Iris pigment epithelial cell (primary cell): ENCODE measurements around the gene GAGE12E.
"Not testable (repeated sequence)": the region's sequence is repeated elsewhere in the genome, so short reads cannot be mapped to it uniquely, and the experiment has no call there.

Experiments
- DNase-seq: peaks from one replicate; pipeline ENCODE4 v3.0.0-alpha.2; 2011; ENCODE audit warnings: low read depth

GAGE12E gene, protein sequence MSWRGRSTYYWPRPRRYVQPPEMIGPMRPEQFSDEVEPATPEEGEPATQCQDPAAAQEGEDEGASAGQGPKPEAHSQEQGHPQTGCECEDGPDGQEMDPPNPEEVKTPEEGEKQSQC

DNA sequence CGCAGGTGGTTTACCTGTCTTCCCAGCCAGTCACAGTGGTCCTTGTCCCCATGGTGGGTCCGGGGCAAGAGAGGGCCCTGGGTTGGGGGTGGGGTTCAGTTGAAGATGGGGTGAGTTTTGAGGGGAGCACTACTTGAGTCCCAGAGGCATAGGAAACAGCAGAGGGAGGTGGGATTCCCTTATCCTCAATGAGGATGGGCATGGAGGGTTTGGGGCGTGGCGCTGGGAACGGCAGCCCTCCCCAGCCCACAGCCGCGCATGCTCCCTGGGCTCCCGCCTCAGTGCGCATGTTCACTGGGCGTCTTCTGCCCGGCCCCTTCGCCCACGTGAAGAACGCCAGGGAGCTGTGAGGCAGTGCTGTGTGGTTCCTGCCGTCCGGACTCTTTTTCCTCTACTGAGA is at the start of gene GAGE12E:
Gene GAGE12E, plus strand, starts transcription at position 301 of the 400 bp plus-strand sequence. CDS start 1,155 bp downstream, outside the sequence.
- not testable (repeated sequence) for DNase-seq

DNA sequence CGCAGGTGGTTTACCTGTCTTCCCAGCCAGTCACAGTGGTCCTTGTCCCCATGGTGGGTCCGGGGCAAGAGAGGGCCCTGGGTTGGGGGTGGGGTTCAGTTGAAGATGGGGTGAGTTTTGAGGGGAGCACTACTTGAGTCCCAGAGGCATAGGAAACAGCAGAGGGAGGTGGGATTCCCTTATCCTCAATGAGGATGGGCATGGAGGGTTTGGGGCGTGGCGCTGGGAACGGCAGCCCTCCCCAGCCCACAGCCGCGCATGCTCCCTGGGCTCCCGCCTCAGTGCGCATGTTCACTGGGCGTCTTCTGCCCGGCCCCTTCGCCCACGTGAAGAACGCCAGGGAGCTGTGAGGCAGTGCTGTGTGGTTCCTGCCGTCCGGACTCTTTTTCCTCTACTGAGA is 19.2 kb upstream of the GAGE12E start, which contains the start of gene GAGE12C:
Gene GAGE12C, plus strand, starts transcription at position 301 of the 400 bp plus-strand sequence. CDS start 1,155 bp downstream, outside the sequence.
- DNase-seq, result not testable (repeated sequence)

DNA sequence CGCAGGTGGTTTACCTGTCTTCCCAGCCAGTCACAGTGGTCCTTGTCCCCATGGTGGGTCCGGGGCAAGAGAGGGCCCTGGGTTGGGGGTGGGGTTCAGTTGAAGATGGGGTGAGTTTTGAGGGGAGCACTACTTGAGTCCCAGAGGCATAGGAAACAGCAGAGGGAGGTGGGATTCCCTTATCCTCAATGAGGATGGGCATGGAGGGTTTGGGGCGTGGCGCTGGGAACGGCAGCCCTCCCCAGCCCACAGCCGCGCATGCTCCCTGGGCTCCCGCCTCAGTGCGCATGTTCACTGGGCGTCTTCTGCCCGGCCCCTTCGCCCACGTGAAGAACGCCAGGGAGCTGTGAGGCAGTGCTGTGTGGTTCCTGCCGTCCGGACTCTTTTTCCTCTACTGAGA is 9.7 kb upstream of the GAGE12E start, which contains the start of gene GAGE12D:
Gene GAGE12D, plus strand, starts transcription at position 301 of the 400 bp plus-strand sequence. CDS start 1,155 bp downstream, outside the sequence.
- DNase-seq, result not testable (repeated sequence)

DNA sequence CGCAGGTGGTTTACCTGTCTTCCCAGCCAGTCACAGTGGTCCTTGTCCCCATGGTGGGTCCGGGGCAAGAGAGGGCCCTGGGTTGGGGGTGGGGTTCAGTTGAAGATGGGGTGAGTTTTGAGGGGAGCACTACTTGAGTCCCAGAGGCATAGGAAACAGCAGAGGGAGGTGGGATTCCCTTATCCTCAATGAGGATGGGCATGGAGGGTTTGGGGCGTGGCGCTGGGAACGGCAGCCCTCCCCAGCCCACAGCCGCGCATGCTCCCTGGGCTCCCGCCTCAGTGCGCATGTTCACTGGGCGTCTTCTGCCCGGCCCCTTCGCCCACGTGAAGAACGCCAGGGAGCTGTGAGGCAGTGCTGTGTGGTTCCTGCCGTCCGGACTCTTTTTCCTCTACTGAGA is 9.5 kb downstream of the GAGE12E start, which contains the start of gene GAGE12F:
Gene GAGE12F, plus strand, starts transcription at position 301 of the 400 bp plus-strand sequence. CDS start 1,155 bp downstream, outside the sequence.
- not testable (repeated sequence) for DNase-seq

DNA sequence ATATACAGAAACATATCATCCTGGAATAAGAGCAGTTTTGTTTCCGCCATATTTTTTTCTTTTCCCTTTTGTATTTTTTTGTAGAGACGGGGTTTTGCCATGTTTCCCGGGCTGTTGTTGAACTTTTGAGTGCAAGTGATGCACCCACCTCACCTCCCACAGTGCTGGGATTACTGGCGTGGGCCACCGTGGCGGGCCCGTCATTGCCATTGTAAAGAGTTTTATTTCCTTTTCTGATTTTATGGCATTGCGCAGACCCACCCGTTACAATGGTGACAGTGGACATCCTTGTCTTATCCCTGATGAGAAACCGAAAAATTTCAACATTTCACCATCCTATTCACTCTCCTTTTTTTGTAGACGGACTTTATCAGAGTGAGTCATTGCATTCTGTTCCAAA is 17.6 kb downstream of the GAGE12E start:
- DNase-seq, result not testable (repeated sequence)

DNA sequence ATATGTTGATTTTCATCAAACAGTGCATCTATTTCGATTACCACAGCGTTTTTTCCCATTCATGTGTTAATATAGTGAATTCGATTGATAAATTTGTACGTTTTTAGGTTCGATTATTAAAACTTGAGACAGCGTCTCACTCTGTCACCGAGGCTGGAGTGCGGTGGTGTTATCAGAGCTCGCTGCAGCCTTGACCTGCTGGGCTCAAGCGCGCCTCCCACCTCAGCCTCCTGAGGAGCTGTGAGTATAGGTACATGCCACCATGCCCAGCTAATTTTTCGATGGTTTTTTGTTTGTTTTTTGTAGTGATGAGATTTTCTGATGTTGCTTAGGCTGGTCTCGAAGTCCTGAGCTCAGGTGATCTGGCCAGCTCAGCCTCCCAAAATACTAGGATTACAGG is 18.1 kb downstream of the GAGE12E start:
- not testable (repeated sequence) for DNase-seq

DNA sequence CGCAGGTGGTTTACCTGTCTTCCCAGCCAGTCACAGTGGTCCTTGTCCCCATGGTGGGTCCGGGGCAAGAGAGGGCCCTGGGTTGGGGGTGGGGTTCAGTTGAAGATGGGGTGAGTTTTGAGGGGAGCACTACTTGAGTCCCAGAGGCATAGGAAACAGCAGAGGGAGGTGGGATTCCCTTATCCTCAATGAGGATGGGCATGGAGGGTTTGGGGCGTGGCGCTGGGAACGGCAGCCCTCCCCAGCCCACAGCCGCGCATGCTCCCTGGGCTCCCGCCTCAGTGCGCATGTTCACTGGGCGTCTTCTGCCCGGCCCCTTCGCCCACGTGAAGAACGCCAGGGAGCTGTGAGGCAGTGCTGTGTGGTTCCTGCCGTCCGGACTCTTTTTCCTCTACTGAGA is 19.0 kb downstream of the GAGE12E start, which contains the start of gene GAGE12G:
Gene GAGE12G, plus strand, starts transcription at position 301 of the 400 bp plus-strand sequence. CDS start 1,155 bp downstream, outside the sequence.
- not testable (repeated sequence) for DNase-seq

DNA sequence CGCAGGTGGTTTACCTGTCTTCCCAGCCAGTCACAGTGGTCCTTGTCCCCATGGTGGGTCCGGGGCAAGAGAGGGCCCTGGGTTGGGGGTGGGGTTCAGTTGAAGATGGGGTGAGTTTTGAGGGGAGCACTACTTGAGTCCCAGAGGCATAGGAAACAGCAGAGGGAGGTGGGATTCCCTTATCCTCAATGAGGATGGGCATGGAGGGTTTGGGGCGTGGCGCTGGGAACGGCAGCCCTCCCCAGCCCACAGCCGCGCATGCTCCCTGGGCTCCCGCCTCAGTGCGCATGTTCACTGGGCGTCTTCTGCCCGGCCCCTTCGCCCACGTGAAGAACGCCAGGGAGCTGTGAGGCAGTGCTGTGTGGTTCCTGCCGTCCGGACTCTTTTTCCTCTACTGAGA is 28.6 kb downstream of the GAGE12E start, which contains the start of gene GAGE12H:
Gene GAGE12H, plus strand, starts transcription at position 301 of the 400 bp plus-strand sequence. CDS start 1,155 bp downstream, outside the sequence.
- not testable (repeated sequence) for DNase-seq

DNA sequence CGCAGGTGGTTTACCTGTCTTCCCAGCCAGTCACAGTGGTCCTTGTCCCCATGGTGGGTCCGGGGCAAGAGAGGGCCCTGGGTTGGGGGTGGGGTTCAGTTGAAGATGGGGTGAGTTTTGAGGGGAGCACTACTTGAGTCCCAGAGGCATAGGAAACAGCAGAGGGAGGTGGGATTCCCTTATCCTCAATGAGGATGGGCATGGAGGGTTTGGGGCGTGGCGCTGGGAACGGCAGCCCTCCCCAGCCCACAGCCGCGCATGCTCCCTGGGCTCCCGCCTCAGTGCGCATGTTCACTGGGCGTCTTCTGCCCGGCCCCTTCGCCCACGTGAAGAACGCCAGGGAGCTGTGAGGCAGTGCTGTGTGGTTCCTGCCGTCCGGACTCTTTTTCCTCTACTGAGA is 38.1 kb downstream of the GAGE12E start, which contains the start of gene GAGE2A:
Gene GAGE2A, plus strand, starts transcription at position 301 of the 400 bp plus-strand sequence. CDS start 1,155 bp downstream, outside the sequence.
- DNase-seq, result not testable (repeated sequence)

DNA sequence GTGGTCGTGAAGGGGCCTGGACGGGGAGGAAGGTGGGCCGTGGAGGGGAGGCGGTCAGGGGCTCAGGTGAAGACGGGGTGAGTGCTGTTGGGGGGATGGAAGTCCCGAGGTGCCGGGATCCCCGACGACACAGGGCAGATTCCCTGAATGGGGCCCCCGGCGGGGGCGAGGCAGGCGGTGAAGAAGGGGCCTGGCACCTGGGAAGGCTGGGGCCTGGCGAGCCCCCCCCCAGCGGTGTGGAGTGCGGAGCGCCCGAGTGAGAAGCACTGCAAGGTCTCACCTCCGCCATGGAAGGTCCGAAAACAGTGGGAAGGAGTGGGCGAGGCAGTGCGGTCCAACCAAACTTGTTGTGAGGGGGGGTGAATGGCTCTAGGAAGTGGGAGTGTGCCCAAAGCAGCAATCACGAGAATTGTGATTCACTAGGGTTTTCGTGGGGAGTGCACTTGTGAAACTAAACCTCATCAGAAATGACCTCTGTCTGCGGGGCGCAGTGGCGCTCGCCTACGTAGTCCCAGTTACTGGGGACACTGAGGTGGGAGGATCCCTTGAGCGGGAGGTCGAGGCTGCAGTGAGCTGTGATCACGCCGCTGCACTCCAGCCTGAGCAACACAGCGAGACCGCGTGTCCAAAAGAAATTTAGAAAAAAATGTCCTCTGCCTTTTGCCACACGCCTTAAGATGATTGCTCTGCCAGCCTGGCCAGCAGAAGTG is 38.8 kb downstream of the GAGE12E start:
- not testable (repeated sequence) for DNase-seq

DNA sequence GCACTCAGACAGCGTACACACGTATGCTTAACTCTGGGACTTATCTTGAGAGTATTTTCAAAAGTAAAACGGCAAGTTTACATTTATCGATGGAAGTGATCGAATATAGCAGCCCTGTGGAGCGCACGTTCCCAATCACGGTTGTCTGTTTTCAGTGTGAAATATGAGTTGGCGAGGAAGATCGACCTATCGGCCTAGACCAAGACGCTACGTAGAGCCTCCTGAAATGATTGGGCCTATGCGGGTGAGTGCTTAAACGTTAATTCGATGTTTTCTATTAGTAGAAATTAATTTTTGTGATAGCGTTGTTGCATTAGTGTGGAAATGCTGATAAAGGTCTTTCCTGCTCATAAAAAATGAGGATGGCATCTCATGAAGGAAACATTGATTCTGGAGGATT is 39.4 kb downstream of the GAGE12E start:
- not testable (repeated sequence) for DNase-seq

DNA sequence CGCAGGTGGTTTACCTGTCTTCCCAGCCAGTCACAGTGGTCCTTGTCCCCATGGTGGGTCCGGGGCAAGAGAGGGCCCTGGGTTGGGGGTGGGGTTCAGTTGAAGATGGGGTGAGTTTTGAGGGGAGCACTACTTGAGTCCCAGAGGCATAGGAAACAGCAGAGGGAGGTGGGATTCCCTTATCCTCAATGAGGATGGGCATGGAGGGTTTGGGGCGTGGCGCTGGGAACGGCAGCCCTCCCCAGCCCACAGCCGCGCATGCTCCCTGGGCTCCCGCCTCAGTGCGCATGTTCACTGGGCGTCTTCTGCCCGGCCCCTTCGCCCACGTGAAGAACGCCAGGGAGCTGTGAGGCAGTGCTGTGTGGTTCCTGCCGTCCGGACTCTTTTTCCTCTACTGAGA is 47.6 kb downstream of the GAGE12E start, which contains the start of gene GAGE1:
Gene GAGE1, plus strand, starts transcription at position 301 of the 400 bp plus-strand sequence. CDS start 1,155 bp downstream, outside the sequence.
- DNase-seq, result not testable (repeated sequence)
